OCI-LY3 (cell line): ENCODE measurements around the gene CFI.

Source experiments
- CTCF ChIP-seq: fragments of 200-600, 300-600 bp; sonication (generic); IDR thresholded peaks from 2 replicates; pipeline ENCODE4 v1.5.1; 2014; ENCODE audit warnings: antibody characterized with exemption, low read length, low read depth
- EZH2phosphoT487 ChIP-seq: fragments of 200-600 bp; shearing (Covaris generic); IDR thresholded peaks from 2 replicates; pipeline ENCODE4 v1.6.1; 2018; ENCODE audit warnings: antibody characterized with exemption, mixed run types, low read depth

GRCh38 chr4:109721033-109721432, 80.8 kb downstream of the CFI start:
- TF ChIP-seq CTCF (no peak), EZH2phosphoT487 (no peak)
